HG03196 (cell line): Measurements from ENCODE around the gene RINL.

Experiments
- ATAC-seq: cut with Tn5 transposase; IDR thresholded peaks from one replicate; pipeline ENCODE4 v1.9.1; 2021; ENCODE audit not compliant: unreplicated experiment

The RINL gene

GRCh38 chr19:38849860-38850435 lies 28.1 kb downstream of the RINL start, which contains the start of gene HNRNPL:
Gene HNRNPL, minus strand, starts transcription at chr19:38849986. Its CDS starts 20 bp downstream, at chr19:38849966.
- peak; percentile 52 for ATAC-seq

GRCh38 chr19:38849147-38849859 lies 28.8 kb downstream of the RINL start:
- ATAC-seq: peak; percentile 26

- no peak for ATAC-seq
Observed at GRCh38 chr19:38848299-38849146, 29.6 kb downstream of the RINL start.

DNA sequence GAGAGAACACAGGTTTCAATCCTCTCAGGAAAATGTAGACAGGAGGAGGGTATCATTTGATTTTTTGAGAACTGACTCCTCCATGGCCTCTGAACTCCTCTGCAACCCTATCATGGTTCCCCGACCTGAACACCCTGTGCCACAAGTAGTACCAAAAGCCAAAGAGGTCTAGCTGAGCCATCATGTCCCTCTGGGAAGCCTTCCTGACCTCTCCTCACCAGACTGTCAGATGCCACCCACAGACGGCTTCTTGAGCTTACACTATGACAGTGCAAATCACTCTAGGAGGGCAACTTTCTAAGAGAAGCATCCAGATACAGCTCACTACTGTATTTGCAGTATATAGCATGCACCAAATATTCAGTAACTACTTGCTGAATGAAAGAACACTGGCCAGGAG lies 32.0 kb downstream of the RINL start:
- no peak for ATAC-seq

- no peak for ATAC-seq
Observed at GRCh38 chr19:38845374-38846024, 32.6 kb downstream of the RINL start.

DNA sequence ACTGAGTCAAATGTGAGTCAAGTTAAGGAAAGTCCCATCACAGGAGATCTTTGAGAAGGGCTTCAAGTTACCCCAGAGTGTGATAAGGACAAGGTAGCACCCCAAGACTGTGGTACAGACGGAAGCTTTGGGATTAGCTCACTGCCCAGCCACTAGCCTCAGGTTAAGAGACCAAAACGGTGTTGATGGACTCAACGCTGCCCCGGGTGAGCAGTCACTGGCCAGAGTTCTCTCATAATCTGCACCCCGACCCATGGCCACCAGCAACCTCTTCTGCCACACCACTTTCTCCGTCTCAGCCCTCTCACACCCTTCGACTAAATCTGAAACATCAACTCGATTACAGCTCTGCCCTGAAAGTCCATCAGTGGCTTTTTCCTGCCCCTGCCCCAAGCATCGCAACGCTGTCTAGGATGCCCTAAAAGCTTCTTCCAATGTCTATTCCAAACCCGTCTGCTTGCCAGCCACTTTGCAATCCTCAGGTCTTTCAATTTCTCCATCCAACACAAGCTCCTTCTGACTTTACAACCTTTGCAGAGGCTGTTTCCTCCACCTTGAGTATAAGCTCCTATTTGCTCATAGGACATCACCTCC lies 33.9 kb downstream of the RINL start:
- ATAC-seq: no peak

DNA sequence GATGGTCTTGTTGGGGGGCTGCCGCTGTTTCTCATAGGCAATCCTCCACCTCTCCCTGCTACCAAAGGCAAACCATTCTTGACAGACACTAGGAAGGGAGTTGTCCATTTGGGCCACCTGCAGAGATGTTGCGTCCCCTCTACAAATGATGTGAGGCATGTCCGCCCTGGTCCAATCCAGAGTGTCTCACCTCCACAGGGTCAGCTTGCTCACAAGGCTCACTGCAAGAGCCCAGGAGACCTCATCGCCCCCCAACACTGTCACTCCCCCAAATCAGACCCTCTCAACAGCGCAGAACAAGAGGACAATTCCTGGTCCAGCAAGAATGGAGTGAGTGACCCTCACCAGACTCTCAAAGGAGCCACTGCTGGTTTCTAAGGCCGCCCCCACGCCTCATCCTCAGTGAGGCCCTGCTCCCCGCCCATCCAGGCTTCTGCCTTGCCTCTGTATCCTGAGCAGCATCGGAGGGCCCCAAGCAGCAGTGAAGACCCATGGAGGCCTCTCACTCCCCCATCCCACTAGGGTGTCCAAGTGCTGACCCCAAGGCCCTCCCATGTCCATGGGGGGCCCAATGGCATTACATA lies 34.8 kb downstream of the RINL start:
- no peak for ATAC-seq

GRCh38 chr19:38842439-38843174 lies 35.5 kb downstream of the RINL start:
- ATAC-seq: no peak

DNA sequence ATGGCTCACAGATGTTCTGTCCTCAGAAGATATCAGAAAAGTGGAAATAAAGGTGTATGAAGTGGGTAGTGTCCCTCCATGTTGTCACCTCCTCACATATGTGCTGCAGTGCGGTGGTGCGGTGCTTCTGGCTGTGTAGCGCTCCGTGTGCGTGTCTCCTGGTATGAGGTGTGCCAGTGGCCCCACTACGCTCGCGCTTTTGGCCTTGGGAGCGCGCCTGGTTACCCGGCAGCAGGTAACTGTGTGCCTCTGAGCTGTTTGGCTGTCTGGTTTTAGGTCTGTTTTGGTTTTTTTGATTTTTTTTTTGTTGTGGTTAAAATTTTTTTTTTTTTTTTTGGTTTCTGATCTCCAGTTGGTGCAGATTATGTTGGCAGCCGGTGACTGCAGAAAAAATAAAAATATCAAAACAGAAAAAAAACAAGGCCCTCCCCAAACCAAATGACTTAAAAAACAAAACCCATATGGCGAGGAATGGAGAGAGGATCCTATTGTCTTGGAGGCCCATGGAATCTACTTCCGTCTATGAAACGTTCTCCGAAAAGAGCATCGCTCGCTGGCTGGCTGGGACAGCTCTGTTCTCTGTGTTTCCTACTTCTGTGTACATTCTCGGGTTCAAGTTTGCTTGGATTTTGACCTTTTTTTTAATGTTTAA lies 36.2 kb downstream of the RINL start:
- ATAC-seq: no peak

DNA sequence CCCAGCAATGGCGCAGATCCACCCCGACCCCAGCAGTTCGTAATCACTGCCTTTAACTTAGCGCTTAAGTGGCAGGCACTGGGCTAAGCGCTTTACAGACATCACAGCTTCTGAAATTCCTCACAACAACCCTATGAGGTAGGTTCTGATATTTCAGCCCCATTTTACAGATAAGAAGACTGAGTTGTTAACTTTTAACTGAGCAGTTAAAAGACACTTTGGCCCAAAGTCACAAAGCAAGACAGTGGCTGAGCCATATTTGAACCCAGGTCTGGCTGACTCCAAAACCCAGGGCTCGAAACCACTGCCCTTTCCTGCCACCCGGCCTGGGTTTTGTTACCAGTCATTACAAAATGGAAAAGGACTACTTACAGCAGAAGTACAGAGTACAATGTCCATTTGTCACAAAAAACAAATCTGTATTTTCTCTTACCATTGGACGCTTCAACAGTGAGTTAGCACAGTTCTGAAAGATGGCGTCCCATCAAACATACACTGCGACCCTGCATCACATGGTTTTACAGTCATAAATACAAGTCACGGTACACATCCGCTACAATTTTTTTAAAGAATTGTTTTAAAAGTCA lies 36.8 kb downstream of the RINL start:
- ATAC-seq: no peak

DNA sequence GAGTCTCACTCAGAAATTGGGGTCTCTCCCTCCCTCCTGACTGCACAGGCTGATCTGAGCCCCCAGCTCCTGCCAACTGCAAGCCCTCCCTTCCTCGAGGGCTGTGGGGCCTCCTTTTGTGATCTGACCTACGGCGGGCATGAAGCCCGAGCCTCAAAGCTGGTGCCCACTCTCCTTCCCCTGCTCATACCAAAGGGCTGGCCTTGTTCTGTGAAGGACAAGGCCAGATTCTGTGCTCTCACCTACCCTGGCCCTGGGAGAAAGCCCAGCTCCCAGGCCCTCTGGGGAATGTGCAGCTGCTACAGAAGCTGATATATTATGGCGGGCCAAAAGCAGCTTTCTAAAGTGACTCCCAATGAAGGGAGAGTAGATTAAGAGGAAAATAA lies 37.5 kb downstream of the RINL start:
- no peak for ATAC-seq

- ATAC-seq: no peak
Observed at GRCh38 chr19:38839816-38840582, 38.1 kb downstream of the RINL start.

DNA sequence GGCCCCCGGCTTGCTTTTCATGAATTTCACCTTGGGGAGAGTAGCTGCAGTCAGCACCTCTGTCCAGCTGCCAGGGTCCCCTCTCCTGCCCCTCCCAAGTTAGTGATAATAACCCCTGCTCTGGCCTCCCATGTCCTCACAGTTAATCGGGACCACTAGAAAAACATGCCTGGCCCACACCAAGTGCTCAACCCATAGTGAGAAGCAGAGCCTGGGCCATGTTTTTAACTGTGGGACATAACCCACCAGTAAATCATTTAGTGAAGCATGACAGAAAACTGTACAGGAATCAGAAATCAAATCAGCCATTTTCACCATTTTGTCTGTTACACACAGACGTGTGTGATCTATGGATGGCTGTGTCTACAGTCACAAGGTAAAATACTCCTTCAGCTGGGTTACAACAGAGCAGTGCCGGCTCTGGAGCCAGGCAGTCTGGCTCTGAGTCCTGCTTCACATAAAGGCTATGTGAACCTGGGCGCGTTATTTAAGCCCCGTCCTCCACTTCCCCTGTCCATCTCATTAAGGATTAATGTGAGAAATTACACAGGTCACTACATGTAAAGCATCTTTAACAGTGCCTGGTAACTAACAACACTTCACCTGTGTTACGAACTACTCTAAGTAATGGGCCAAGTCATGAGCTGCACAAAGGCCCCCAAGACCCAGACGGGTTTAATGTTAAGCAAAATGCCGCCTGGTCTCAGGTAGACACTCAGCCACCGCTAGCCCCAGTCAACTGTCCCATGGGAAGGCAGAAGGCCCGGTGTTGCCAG lies 38.9 kb downstream of the RINL start:
- no peak for ATAC-seq

DNA sequence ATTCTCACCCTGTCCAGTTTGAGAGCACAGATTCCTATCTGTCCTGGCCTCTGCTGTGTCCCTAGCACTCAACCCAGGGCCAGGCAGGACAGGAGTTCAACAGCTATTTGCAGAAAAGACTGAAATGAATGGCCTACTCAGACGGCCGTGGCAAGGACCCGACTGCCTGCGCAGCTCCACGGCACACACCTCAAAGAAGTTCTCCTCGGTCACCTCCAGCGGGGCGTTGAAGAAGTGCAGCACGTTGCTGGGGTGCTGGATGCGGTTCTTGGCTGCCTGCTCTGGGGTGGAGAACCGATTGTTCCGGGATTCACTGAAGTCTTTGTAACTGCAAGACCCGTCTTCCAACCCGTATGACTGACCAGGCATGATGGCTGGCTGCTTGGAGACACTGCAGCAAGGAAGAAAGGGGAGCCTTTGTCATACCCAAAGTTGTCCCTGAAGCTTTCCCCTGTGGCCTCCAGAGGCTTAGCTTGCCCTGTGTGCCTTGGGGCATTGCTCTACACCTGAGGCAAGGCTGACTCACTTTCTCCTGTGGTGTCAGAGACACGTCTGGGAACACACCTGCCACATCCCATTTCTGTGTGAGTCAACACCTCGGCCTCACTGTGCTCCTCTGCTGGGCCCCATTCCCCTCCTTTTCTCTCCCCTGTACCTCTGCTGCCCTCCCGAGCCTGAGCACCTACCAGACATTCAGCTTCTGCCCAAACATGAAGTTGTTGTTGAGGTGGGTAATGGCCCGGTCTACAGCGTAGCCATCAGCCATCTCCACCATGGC lies 39.7 kb downstream of the RINL start:
- no peak for ATAC-seq

GRCh38 chr19:38837656-38838121 lies 40.4 kb downstream of the RINL start:
- no peak for ATAC-seq

- ATAC-seq: no peak
Observed at GRCh38 chr19:38836983-38837626, 41.0 kb downstream of the RINL start.
